ENCODE measurements around the gene ARL15. TPM values are rescaled to one million over a fixed set of nuclear protein-coding genes. Genes with fewer than 3 reads are reported as not detected.

Gene ARL15
- polyA plus RNA-seq, 1 of the 3 experiments (the other 2 are of a cell fraction): 6.4 TPM

DNA sequence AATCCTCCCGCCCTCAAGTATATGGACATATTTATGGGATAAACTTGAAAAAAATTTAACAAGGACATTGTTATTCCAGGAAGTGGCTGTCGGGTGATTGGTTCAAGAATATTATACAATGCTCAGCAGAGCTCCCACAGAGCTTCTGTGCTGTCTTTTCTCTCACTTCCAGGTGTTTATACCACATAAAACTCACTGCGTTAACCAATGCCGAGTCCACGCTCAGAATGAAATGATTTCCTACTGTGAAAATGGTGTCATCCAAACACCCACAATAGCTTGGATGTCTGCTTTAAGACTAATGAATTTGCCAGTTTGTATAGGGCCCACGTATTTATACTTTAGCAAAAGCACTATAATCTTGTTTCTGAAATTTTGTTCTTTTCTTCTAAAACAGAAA lies 381.7 kb downstream of the ARL15 start:
- POLR2A ChIA-PET: no interaction called here
- WGBS (ENCODE audit: low lambda C conversion rate): 90% methylated on average over 6 of the region's 6 CpGs

DNA sequence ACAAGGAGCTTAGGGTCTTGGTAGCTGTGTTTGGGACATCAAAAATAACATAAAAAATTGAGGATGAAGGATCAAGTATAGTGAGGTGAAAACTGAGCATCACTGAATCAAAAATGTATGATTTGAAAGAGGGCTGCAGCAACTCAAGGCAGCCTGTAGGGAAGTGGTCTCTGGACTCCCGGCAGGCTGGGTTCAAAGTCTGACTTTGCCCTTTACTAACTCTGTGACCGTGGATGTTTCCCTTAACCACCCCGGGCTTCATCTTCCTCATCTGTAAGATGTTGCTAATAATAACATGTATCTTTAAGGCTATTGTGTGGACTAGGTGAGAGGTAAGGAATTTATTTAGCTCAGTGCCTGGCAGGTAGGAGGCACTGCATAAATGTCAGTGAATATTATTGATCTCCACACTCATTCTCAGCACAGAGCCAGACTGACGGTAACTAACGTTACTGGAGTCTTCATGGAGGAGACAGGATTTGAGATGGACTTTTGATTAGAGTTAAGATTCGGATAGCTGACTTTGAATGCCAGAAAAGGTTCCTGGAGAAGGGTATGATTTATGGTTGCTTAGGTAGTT lies 382.6 kb downstream of the ARL15 start:
- CTCF ChIA-PET: interaction anchor here (0.9 kb wide), 1 partner anchor 11 kb away, joined by 3 read pairs; no protein-coding TSS in a partner anchor
- H3F3A ChIP-seq (replicated peaks; ENCODE audit: insufficient read depth): peaks cover 10% of the 10 kb centered on the region
- H3K36me3 ChIP-seq (replicated peaks in 1 of 2; ENCODE audit: control insufficient read depth in 1 of 2, insufficient read depth in 2 of 2, low read length in 1 of 2): no peaks in the 10 kb centered on the region
- H4K20me1 ChIP-seq (ENCODE audit: insufficient read depth): no peaks in the 10 kb centered on the region
- H3K9ac ChIP-seq: no peak overlapping the region
- H3K79me2 ChIP-seq (ENCODE audit: insufficient read depth): no peaks in the 10 kb centered on the region
- H3K27me3 ChIP-seq (ENCODE audit: insufficient read depth): no peaks in the 10 kb centered on the region
- H3K4me2 ChIP-seq: no peak overlapping the region
- no peak overlapping the region for H3K4me3 ChIP-seq (ENCODE audit: low read depth in 2 of 2, low read length in 1 of 2)
- TF ChIP-seq IRF3 (IDR thresholded peaks at IDR 0.05; ENCODE audit: low read depth, low read length) (no peak), FOXM1 (IDR thresholded peaks at IDR 0.05; ENCODE audit: low read depth) (no peak), CHD2 (IDR thresholded peaks at IDR 0.05; ENCODE audit: low read length, partially characterized antibody) (no peak), TCF12 (IDR thresholded peaks at IDR 0.05) (no peak), SIN3A (IDR thresholded peaks at IDR 0.05; ENCODE audit: borderline replicate concordance, low read depth, low read length) (no peak), JUND (IDR thresholded peaks at IDR 0.05) (no peak), TAF1 (IDR thresholded peaks at IDR 0.05; ENCODE audit: borderline replicate concordance, low read depth, low read length) (no peak)
- TF ChIP-seq, protein P1, sequence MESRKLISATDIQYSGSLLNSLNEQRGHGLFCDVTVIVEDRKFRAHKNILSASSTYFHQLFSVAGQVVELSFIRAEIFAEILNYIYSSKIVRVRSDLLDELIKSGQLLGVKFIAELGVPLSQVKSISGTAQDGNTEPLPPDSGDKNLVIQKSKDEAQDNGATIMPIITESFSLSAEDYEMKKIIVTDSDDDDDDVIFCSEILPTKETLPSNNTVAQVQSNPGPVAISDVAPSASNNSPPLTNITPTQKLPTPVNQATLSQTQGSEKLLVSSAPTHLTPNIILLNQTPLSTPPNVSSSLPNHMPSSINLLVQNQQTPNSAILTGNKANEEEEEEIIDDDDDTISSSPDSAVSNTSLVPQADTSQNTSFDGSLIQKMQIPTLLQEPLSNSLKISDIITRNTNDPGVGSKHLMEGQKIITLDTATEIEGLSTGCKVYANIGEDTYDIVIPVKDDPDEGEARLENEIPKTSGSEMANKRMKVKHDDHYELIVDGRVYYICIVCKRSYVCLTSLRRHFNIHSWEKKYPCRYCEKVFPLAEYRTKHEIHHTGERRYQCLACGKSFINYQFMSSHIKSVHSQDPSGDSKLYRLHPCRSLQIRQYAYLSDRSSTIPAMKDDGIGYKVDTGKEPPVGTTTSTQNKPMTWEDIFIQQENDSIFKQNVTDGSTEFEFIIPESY (IDR thresholded peaks at IDR 0.05; ENCODE audit: borderline replicate concordance, low read depth): no peak
- TF ChIP-seq, protein P2, sequence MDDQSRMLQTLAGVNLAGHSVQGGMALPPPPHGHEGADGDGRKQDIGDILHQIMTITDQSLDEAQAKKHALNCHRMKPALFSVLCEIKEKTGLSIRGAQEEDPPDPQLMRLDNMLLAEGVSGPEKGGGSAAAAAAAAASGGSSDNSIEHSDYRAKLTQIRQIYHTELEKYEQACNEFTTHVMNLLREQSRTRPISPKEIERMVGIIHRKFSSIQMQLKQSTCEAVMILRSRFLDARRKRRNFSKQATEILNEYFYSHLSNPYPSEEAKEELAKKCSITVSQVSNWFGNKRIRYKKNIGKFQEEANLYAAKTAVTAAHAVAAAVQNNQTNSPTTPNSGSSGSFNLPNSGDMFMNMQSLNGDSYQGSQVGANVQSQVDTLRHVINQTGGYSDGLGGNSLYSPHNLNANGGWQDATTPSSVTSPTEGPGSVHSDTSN (IDR thresholded peaks at IDR 0.05): no peak
- no peak for DNase-seq
- no peak overlapping the region for H2AFZ ChIP-seq (ENCODE audit: low read depth)
- H3K4me1 ChIP-seq (ENCODE audit: control insufficient read depth in 1 of 2, insufficient read depth in 2 of 2, low read depth in 1 of 2, low read length in 1 of 2): no peaks in the 10 kb centered on the region
- no peak overlapping the region for H3K27ac ChIP-seq (ENCODE audit: low read depth in 2 of 2, low read length in 1 of 2)
- no peaks in the 10 kb centered on the region for H3K9me3 ChIP-seq
- no peaks in the 10 kb centered on the region for H3K9me2 ChIP-seq
- 82% methylated on average over 6 of the region's 6 CpGs for WGBS (ENCODE audit: low lambda C conversion rate)
- POLR2A ChIA-PET: no interaction called here

More for the DNA sequence above, 381.7 kb downstream of the ARL15 start:
- Histone ChIP-seq H3K36me3 (replicated peaks in 1 of 2; ENCODE audit: control insufficient read depth in 1 of 2, insufficient read depth in 2 of 2, low read length in 1 of 2) (no peaks in the 10 kb centered on the region), H3K9me2 (no peaks in the 10 kb centered on the region), H3K27me3 (ENCODE audit: insufficient read depth) (no peaks in the 10 kb centered on the region), H3K4me2 (no peak overlapping the region), H3K9me3 (no peaks in the 10 kb centered on the region), H3K9ac (no peak overlapping the region), H3K79me2 (ENCODE audit: insufficient read depth) (no peaks in the 10 kb centered on the region), H3F3A (replicated peaks; ENCODE audit: insufficient read depth) (peaks cover 10% of the 10 kb centered on the region), H4K20me1 (ENCODE audit: insufficient read depth) (no peaks in the 10 kb centered on the region), H2AFZ (ENCODE audit: low read depth) (no peak overlapping the region), H3K4me3 (ENCODE audit: low read depth in 2 of 2, low read length in 1 of 2) (no peak overlapping the region), H3K4me1 (ENCODE audit: control insufficient read depth in 1 of 2, insufficient read depth in 2 of 2, low read depth in 1 of 2, low read length in 1 of 2) (0 out of 4 replicates have a peak, but pooled peaks cover 0 to under 1% of the 10 kb centered on the region in 2 experiments), H3K27ac (ENCODE audit: low read depth in 2 of 2, low read length in 1 of 2) (no peak overlapping the region)
- DNase-seq: no peak
- TF ChIP-seq GABPA (IDR thresholded peaks at IDR 0.05; ENCODE audit: low read depth): no peak
- TF ChIP-seq, protein P3, sequence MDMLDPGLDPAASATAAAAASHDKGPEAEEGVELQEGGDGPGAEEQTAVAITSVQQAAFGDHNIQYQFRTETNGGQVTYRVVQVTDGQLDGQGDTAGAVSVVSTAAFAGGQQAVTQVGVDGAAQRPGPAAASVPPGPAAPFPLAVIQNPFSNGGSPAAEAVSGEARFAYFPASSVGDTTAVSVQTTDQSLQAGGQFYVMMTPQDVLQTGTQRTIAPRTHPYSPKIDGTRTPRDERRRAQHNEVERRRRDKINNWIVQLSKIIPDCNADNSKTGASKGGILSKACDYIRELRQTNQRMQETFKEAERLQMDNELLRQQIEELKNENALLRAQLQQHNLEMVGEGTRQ (IDR thresholded peaks at IDR 0.05; ENCODE audit: borderline replicate concordance, low read depth, low read length): no peak
- TF ChIP-seq TAF1 (IDR thresholded peaks at IDR 0.05; ENCODE audit: borderline replicate concordance, low read depth, low read length): no peak
- no peak for TF ChIP-seq TCF12 (IDR thresholded peaks at IDR 0.05)
- TF ChIP-seq RCOR1 (IDR thresholded peaks at IDR 0.05; ENCODE audit: low read length): no peak
- no peak for TF ChIP-seq JUND (IDR thresholded peaks at IDR 0.05)
- no peak for TF ChIP-seq EP300 (IDR thresholded peaks at IDR 0.05; ENCODE audit: borderline replicate concordance in 1 of 2, low read depth in 1 of 2, low read length in 1 of 2)
- no peak for TF ChIP-seq MXI1 (IDR thresholded peaks at IDR 0.05; ENCODE audit: low read depth, low read length)
- CTCF ChIA-PET: no interaction called here

Data from SK-N-SH (cell line).